Measurements from ENCODE around the gene BCL11B.

BCL11B gene

DNA sequence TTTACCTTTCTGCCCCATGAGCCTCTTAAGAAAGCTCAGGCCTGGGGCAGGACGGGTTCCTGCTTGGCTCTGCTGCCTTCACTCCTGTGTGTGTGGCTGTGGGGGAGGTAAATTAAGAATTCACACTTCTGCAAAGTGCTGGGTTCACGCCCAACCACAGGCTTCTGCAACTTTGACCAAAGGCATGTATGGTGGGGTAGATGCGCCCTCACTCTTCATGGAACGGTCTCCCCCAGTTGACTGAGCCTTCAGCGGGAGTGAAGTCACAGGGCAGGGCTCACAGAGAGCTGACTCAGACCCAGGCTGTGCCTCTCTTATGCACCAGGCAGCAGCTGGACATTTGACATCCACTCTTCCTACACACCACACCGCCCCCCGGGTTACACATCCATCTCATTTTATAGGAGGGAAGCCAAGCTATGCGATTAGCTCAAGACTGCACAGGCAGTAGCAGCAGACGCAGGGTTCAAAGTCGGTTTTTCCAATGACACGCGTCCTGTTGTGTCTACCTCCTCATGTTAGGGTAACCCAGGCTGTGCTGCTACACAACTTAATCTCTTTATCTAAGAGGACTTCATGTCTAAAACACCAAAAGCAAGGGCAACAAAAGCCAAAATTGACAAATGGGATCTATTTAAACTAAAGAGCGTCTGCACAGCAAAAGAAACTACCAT, 15.4 kb upstream of the BCL11B start:
- no peak for DNase-seq (ENCODE audit: low spot score)

DNA sequence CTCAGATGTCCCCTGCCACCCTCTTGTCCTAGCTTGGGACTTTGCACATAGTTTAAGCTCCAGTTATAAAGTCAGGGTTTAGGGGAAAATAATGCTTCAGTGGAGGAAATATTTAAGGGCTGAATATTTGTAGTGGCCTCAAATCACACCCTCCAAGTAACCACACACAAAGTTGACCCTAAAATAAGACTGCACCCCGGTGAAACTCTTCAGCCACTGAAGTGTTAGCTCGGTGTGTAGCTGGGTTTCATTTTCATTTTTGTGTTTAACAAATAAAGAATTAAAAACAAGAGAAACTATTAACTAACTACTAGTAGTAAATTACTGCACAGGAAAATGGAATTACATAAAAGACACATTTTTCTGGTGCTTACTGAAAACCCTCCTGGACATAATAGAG, 14.8 kb upstream of the BCL11B start:
- DNase-seq (ENCODE audit: low spot score): no peak

DNA sequence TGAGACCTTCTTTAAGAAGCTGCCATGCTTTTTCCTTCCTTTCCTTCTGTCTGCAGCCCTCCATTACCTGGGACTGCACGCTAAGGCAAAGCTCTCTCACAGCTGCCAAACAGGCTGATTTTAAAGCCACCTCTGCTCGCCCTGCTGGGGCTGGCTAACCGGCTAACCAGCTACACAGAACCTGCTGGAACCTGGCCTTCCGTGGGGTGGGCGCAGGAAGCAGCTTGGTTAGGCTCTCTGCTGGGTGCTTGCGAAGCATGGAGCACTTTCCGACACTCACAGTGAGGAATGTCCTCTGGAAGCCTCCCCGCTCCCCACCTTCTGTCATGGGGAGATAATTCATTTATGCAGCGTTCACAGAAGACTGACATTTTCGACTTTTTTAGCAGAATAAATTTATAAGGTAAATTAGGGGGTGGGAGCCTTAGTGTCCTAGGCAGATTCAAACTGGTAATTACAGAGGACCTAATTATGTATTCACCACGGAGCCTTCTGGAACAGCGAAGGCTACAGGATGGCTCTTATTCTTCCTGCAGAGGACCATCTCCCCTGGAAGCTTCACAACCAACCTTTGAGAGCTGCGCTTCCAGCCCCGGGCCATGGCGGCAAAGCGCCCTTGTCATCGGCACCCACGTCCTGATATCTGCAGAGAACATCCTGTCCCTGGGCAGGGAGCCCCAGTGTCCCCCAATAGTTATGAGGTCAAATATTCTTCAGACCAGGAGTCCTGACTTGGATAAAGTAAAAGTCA, 12.4 kb upstream of the BCL11B start:
- no peak for DNase-seq (ENCODE audit: low spot score)

DNA sequence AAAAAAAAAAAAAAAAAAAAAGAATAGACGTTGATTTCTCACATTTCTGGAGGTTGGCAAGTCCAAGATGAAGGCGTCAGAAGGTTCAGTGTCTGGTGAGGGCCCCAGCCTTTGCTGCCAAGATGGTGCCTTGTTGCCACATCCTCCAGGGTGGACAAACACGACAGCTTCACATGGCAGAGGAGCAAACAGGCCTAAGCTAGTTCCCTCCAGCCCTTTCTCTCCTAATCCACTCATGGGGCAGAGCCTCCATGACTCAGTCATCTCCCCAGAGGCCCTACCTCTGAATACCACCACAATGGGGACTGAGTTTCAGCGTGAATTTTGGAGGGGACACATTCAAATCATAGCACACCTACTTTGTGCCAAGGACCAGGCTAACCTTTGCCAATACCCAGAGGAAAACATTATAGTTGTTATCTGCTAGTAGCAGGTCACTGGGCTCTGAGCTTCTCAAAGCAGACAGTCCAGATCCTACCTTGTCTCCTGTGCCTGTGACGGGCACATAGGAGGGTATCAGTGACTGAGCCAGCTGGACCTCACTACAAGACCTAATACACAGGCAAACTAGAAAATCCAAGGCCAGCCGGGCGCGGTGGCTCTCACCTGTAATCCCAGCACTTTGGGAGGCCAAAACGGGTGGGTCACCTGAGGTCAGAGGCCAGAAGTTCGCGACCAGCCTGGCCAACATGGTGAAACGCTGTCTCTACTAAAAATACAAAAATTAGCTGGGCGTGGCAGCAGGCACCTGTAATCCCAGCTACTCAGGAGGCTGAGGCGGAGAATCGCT, 10.5 kb upstream of the BCL11B start:
- DNase-seq (ENCODE audit: low spot score): no peak

DNA sequence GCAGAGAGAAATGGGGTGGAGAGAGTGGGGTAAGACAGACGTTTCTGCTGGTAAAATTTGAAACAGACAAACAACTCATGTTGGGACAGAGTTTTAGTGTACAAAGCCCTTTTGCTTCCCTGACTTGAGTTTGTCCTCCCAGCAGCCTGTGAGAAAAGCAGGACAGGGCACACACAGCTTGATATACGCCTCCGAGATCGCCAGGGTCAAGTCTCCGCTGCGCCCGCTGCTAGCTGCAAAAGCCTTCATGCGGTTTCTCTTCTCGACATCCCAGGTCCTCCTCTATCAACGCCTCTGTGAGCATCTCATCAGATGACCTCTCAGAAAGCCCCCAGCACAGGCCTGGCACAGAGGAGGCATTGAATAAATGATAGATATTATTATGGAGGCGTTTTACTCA, 9.4 kb upstream of the BCL11B start:
- DNase-seq (ENCODE audit: low spot score): no peak

DNA sequence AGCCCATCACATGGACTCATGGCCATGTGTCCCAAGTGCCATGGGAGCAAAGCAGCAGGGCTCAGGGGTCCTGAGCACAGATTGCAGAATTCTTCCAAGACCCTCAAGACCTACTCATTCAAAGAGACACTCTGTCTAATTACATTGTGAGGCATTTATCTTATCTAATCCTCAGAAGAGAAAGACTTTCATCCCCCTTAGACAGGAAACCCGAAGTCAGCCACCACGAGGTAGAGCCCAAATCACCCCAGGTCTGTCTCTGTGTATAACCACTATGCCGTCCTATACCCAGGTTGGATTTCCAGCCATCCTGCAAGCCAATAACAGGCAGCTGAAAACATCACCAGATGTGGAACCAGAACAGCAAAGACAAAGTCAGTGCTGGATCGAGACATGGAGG, 8.9 kb upstream of the BCL11B start:
- no peak for DNase-seq (ENCODE audit: low spot score)

DNA sequence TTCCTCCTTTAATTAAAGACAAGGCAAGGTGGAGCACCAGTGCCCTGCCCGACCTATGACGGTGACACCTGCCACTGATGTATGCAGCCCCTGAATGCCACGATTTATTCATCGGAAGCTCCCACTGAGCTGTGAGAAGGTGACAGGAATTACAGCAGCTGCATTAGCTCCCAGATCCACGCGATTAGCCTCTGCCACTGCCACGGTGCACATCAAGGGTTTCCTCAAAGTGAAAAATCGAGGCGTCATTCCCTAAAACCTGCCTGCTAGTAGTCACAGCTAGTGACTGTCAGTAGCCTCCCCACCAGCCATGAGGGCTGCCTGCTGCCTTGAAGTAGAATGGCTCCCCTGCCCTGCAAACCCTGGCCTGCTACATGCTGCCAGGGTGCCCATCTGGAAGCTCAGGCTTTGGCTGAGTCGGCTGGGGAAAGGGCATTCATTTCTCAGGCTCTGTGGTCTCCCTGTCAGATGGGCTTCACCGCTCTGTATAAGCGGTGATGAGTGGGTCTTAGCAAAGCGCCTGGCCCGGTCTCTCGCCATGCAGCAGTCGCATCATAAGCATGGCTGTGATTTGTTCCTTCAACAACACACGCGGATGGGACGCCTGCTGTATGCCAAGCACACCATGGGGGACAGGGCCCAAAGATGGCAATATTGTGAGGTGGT, 8.2 kb upstream of the BCL11B start:
- DNase-seq (ENCODE audit: low spot score): no peak

DNA sequence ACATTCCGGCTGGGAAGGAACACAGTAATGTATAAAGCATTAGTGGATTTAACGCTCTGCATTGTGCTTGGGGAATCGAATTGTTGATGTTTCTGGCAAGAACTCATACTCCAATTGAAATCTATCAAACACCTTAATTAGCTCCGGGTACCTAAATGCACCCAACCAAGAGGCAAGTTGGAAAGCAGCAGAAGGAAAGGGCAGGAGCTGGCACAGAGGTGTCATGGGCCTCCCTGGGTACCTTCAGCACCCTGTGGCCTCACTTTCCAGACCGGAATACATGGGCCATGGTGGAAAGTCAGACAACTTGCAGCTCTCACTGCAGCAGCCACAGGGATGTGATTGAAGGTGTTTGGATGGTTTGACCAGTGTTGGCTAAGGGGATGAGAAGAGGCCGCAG, 6.8 kb upstream of the BCL11B start:
- DNase-seq (ENCODE audit: low spot score): no peak

DNA sequence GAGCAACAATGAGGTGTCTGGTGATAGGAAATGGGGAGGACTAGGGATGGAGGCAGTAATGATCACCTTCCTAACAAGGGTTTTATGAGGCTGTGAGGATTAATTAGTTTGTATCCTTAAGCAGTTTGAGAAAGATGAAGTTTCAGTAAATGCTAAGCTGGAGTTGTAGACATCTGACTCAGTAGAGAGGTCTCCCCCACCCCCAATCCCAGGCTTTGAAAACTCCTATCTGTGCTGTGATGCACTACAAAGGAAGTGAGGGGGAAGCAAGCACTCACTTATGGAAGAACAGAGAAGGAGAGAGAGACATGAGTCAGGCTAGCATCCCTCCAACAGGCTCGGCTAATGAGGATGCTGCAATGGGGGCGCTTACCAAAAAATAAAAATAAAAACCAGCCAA, 5.5 kb upstream of the BCL11B start:
- DNase-seq (ENCODE audit: low spot score): peak; percentile 66

DNA sequence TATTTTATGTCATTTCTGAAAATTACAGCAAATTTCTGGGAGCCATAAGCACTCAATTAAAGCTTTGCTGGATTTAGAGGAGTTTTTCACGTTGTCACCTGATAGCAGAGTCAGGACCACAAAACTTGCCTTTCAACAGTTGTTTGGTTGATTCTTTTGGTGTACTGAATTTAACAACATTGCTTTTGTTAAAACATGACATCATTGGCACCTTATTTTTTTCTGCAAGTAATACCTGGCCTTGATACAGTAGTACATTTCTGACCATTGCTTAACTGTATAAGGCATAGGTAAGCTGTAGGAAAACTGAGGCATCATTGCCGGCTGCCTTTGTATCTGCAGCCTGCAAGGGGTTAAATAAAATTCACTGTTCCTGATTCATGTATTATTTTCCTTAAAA, 4.5 kb upstream of the BCL11B start:
- no peak for DNase-seq (ENCODE audit: low spot score)

DNA sequence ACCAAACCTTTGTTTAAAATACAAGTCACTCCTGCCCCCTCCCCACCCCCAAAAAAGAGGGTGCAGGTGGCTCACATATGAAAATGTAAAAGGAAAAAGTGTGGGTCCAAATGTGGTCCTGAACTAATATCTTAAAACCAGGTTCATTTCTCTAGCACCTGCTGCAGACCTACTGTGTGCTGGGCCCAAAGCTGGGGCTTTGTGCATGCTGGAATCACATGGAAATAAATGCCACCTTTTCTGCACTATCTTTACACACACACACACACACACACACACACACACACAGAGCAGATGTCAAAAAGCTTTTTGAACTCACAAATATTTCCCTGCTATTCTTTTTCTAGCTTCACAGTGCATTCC, 3.2 kb upstream of the BCL11B start:
- no peak for DNase-seq (ENCODE audit: low spot score)

DNA sequence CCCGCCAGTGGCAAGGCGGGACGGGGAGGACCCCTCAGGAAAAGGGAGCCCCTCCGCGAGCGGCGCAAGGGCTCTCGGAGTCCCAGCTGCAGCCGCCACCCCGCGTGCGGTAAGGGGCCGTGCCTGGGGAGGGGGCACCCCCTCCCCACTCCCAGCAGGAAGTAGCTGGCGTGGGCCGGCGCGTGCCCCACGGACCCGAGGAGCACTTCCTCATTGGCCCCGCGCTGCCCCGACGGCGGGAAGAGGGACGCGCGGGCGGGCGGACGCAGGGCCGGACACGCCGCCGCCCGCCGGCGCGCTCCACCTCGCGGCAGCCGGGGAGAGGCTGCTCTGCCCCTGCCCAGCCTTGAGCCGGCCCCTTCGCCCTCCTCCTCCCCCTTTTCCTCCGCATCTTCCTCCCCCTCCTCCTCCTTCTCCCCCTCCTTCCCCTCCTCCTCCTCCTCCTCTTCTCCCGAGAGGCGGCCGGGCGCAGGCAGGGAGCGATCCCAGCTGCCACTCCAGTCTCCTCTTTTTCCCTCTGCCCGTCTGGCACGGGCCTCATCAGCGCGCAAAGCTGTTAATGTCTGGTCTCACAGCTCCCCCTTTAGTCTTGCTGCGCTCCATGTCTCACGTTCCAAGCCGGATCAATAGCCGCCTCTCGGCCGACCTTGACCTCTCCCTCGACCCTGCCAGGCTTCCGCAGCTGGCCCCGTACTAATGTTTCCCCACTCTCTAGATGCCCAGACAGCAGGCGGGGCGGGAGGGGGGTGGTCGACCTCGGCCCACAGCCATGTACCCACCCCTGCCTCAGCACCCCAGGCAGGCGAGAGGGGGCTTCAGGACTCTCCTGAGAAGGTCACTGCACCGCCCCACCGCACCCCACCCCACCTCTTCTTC, 2.6 kb upstream of the BCL11B start:
- DNase-seq (ENCODE audit: low spot score): peak; percentile 78

DNA sequence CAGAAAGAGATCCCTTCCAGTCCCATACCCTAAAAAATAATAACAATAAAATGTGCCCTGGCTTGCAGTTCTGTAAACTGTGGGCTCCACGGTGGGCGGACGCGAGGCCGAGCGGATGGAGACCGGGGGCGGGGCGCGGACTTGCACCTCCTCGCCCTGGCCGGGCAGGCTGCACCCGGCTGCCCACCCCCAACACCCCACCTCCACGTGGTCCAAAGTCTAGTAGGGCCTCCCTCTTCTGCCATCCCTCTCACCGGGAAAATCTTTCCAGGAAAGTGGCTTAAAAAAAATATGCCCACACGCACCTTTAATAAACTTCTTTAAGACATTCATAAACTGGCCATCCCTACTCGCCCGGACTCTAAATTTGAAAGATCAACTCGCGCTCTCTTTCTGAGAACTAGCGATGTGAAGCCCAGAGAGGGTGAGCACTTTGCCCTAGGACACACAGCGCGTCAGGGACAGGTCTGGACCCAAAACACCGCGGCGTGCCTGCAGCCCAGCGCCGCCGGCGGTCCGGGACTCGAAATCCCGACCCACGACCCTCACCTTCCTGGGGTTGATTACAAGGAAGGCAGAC, 1.9 kb upstream of the BCL11B start:
- no peak for DNase-seq (ENCODE audit: low spot score)

DNA sequence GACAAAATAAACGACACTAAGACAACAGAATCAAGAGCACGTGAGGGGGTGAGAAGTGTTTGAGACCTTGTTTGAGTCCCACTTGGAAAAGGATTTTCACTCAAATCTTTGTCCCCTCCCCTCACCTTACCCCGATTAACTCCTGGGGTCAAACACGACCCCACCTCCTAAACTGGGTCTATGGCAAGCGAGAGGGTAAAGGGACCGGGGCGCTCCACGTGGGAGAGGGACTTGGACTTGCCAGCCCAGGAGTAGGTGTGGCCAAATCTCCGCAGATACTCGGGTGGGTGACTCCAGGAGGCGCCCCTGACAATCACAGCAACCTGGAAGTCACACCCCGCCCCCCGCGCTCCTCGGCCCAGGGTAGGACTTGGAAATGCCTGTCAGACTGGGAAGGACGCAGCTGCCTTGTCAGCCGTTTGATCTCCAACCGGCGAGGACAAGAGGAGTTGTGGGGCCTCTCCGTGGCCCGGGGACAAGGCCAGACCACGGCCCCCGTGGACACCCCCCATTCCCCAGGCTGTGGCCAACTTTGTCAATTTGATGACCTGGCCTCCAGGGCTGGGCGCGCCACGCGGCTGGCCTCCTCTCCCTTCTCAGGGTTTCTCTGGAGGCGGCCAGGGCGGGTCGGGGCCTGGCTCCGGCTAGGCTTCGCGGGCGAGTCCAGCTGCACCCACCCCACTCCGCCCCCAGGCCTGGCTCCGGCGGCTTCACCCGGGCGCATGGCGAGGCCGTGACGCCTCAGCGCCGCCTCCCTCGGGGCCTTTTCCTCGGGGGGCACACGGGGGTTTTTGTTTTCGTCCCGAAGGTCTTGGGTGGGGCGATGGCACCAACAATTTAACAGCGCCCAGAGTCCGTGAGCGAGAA, 1.1 kb upstream of the BCL11B start:
- DNase-seq (ENCODE audit: low spot score): no peak

DNA sequence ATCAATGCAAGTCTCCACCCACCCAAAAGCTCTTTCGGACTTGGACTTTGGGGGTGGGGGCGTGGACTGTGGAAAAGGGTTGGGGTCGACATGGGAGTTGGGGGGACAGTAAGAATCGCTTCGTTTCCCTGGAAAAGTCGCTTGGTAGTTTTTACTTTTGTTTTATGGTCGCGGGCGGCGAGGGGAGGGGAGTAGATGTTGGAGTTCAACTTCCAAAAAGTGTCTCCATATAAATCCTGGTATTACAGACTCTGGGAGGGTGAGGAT, 568 bp upstream of the BCL11B start:
- no peak for DNase-seq (ENCODE audit: low spot score)

DNA sequence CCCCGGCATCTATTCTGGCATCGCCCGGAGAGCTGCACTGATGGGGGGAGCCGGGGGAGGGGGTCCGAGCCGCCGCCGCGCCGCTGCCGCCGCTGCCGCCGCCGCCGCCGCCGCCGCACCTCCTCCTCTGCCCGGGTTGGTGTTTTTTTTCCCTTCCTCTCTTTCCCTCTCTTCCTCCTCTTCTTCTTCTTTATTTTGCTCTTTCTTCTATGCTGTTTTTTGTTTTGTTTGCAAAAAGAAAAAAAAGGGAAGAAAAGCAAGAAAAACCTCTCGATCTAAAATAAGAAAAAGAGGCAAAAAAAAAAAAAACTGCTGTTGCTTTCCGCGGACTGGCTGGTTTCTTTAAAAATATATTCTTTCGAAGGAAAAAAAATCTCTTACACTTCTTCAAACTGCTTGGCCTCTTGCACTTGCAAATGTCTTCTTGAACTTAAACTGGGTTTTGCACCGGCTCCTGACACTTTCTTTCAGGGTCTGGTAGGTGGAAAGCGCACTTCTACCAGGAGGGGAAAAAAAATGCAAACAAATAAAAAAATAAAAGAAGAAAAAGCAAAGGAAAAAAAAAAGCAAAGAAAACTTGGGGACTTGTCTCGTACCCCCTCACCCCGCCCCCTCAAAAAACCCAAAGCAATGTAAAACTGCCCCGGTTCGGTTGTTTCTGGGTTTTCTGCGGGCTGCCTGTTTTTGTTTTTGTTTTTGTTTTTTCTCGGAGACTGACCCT, 616 bp downstream of the BCL11B start:
- no peak for DNase-seq (ENCODE audit: low spot score)

DNA sequence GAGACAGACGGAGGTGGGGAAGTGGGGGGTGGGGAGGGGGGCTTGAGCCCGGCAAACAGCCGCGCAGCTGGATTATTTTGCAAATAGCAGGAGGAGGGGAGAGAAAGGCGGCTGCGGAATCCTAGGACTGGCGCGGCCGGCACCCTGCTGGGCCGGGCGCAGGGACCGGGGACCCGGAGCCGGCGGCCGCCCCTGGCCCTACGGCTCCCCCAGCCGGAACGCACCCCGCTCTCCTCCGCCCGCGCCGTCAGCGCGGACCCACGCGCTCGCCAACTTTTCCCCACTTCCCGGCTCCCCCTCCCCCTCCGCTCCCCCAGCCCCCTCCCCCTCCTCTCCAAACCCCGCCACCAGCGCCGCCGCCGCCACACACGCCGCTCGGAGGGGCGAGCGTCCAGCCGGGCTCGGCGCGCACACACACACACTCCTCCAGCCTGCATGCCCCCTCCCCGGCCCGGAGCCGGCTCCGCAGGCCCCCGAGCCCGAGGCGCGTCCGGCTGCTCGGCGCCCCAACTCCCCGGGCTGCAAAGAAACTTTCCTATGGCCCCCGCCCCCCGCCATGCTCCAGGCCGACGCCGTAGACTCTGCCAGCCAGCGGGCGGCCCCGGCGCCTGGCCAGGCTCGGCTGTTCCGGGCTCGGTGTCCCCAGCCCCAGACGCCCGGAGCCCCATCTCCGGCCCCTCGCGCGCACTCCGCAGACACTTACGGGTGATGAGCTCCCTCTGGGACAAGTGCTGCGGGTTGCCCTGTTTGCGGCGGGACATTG, 1.4 kb downstream of the BCL11B start:
- no peak for DNase-seq (ENCODE audit: low spot score)

DNA sequence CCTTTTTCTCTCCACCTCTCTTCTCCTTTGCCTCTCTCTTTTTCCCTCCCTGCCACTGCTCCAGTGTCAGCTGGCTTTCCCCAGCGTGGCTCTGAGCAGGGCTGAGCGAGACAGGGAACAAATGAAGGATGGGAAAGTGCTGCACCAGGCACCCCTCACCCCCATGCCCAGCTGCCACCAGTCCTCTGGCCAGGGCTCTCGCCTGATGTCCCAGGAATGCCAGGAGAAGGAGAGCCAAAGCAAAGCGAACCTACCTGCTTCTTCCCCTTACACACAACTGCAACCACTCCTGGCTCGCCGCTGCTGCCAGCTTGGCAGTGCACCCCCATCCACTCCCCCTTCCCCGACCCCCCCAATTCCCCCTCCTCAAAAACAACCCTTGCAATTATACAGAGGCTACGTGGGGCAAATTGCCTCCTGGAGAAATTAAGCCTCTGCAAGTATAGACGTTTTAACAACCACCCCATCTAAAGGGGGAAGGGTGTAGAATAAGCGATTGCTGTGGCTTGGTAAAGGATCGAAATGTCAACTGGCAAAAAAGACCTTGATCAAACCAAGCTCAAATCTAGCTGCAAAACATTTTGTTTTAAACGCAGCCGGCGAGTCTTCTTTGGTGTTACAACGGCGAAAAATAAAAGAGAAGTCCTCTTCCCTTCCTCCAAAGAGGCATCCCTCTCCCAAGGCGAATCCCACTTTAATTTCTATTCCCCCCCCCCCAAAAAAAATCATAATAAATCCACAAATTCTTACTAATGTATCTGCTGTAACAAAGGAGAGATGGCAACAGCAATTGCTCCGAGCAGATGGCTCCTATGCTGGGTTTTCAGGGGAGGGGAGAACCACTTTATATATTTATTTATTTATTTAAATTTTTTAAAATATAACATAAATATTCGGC, 2.9 kb downstream of the BCL11B start:
- no peak for DNase-seq (ENCODE audit: low spot score)
